Measurements from ENCODE around the gene HS6ST3. TPM values are rescaled to one million over a fixed set of nuclear protein-coding genes. Genes with fewer than 3 reads are reported as not detected.

Gene HS6ST3
- total RNA-seq, 2 donors from 2014 or later: 0.02 to 0.13 TPM

DNA sequence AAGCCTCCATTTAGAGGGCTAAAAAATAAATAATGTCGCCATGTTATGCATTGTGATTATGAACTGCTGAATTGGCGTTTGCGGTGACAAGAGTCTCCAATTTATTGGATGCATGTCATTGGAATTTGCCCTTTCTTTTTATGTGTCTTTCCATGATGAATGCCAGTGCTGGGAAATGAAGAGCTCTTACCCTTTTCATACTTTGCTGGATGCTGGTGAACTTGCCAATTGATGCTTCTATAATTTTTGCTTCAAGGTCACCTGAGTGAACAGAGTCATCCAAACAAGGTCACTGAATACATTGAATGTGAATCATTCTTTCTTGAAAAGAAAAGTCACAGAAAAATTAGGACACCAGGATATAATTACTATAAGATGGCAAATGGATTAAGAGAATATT is 556.2 kb downstream of the HS6ST3 start:
- TF ChIP-seq, protein P1, sequence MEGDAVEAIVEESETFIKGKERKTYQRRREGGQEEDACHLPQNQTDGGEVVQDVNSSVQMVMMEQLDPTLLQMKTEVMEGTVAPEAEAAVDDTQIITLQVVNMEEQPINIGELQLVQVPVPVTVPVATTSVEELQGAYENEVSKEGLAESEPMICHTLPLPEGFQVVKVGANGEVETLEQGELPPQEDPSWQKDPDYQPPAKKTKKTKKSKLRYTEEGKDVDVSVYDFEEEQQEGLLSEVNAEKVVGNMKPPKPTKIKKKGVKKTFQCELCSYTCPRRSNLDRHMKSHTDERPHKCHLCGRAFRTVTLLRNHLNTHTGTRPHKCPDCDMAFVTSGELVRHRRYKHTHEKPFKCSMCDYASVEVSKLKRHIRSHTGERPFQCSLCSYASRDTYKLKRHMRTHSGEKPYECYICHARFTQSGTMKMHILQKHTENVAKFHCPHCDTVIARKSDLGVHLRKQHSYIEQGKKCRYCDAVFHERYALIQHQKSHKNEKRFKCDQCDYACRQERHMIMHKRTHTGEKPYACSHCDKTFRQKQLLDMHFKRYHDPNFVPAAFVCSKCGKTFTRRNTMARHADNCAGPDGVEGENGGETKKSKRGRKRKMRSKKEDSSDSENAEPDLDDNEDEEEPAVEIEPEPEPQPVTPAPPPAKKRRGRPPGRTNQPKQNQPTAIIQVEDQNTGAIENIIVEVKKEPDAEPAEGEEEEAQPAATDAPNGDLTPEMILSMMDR (IDR thresholded peaks at IDR 0.05): no peak
- no peak overlapping the region for H3K9ac ChIP-seq (ENCODE audit: low read depth in 2 of 2, low read length in 2 of 2)
- no peaks in the 10 kb centered on the region for H3K4me1 ChIP-seq
- H3K27me3 ChIP-seq: no peaks in the 10 kb centered on the region
- no peak overlapping the region for H3K4me3 ChIP-seq
- intact Hi-C loops (cut with DNase I): no loop called here
- no peaks in the 10 kb centered on the region for H3K36me3 ChIP-seq
- H3K9me3 ChIP-seq: no peaks in the 10 kb centered on the region
- no peak for DNase-seq
- H3K27ac ChIP-seq: no peak overlapping the region

DNA sequence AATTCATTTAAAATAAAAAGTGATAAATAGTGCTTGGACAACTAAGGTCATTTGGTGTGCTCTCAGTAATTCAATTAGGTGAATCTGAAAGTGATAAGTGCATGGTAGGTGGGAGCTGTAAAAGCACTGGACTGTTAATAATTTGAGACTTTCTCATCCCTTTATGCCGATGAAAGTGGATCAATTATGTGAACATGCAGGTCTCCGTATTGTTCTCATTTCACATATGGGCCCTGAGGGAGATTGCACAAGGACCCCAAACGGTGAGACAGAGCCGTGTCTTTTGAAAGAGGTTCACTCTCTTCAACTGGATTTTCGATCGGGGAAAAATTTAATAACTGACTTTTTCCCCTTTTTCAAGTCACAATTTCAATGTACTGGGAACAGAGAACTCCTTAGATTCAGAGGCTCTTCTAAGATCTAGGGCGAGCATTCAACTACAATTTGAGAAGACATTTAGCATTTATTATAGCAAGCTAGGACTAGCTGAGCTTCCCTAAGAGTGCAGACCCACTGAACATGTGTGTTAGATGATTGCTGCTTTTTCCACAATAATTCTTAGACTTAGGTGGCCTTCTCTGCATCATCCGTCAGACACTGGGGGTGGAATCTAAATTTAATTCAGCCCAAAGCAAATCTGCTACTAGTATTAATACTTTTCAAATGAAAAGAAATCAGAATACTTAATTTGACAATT is 556.8 kb downstream of the HS6ST3 start:
- intact Hi-C loops (cut with DNase I): no loop called here
- DNase-seq: no peak
- no peaks in the 10 kb centered on the region for H3K4me1 ChIP-seq
- H3K4me3 ChIP-seq: no peak overlapping the region
- H3K27ac ChIP-seq: no peak overlapping the region
- no peaks in the 10 kb centered on the region for H3K27me3 ChIP-seq
- TF ChIP-seq, protein P1 (IDR thresholded peaks at IDR 0.05): no peak
- no peaks in the 10 kb centered on the region for H3K36me3 ChIP-seq
- no peaks in the 10 kb centered on the region for H3K9me3 ChIP-seq
- no peak overlapping the region for H3K9ac ChIP-seq (ENCODE audit: low read depth in 2 of 2, low read length in 2 of 2)

DNA sequence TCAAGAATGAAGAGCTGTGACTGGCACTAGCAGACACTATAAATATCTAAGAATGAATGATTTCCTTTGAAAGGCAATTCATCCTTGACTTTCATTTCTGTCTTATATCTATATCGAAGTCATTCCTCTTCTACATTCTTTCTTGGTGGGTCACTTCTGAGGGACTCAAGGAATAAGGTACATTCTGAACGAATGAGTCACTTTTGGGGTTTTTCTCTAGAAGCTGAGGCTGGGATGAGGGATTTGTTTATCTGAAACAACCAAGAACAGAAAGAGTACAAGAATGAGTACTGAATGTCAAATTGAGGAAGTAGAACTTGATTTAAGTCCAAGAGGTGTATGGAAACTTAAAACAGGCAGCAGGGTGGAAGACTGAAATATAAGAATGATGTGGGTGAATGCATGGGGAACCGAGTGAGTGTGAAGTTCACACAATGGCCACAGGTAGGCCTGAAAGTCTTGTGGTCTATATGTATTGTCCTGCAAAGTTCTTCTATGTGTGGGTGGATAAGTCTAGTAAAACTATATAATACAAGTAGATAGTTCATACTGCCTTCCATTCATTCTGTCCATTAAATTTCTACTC is 560.5 kb downstream of the HS6ST3 start:
- no peaks in the 10 kb centered on the region for H3K9me3 ChIP-seq
- intact Hi-C loops (cut with DNase I): no loop called here
- no peak overlapping the region for H3K27ac ChIP-seq
- no peak for DNase-seq
- no peak overlapping the region for H3K9ac ChIP-seq (ENCODE audit: low read depth in 2 of 2, low read length in 2 of 2)
- no peaks in the 10 kb centered on the region for H3K27me3 ChIP-seq
- no peaks in the 10 kb centered on the region for H3K36me3 ChIP-seq
- no peak overlapping the region for H3K4me3 ChIP-seq
- no peaks in the 10 kb centered on the region for H3K4me1 ChIP-seq
- TF ChIP-seq, protein P1 (IDR thresholded peaks at IDR 0.05): no peak

DNA sequence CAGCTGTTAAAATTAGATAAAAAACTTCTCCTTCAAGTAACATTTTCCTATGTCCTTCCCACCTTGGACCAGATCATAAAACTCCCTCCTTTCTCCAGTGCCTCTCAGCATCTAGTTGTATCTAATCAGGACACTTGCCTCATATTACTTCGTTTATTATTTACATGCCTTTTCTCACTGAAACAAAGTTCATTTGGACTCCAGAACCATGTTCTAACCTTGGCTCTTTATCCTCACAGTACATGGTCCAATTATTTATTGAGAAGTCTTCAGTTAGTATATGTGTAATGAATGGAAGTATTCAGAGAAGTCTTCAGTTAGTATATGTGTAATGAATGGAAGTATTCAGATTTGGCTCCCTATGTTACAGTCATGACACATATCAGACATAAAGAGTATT is 561.7 kb downstream of the HS6ST3 start:
- Histone ChIP-seq H3K4me3 (no peak overlapping the region), H3K9ac (ENCODE audit: low read depth in 2 of 2, low read length in 2 of 2) (no peak overlapping the region), H3K4me1 (no peaks in the 10 kb centered on the region), H3K27ac (no peak overlapping the region), H3K27me3 (no peaks in the 10 kb centered on the region), H3K9me3 (no peaks in the 10 kb centered on the region), H3K36me3 (no peaks in the 10 kb centered on the region)
- intact Hi-C loops (cut with DNase I): no loop called here
- DNase-seq: no peak
- TF ChIP-seq, protein P1 (IDR thresholded peaks at IDR 0.05): no peak

DNA sequence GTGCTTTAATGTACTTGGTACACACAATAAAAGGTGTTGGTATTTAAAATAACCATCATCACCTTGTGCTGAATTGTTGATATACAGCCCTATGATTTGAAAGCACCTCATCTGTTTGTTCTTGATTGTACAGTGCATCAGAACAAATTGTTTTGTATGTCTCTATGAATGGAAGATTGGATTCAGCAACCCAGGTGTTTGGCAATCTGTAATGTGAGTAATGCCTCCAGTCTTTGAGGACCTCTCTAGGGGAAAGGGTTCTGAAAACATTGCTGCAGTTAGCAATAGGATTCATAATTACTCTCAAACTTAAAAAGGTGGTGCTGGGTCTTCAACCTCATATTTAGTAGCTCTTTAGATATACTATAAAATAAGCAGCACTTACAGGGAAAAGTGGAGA is 562.6 kb downstream of the HS6ST3 start:
- H3K36me3 ChIP-seq: no peaks in the 10 kb centered on the region
- H3K27me3 ChIP-seq: no peaks in the 10 kb centered on the region
- no peaks in the 10 kb centered on the region for H3K9me3 ChIP-seq
- intact Hi-C loops (cut with DNase I): no loop called here
- no peak for DNase-seq
- H3K27ac ChIP-seq: no peak overlapping the region
- TF ChIP-seq, protein P1 (IDR thresholded peaks at IDR 0.05): no peak
- H3K9ac ChIP-seq (ENCODE audit: low read depth in 2 of 2, low read length in 2 of 2): no peak overlapping the region
- no peak overlapping the region for H3K4me3 ChIP-seq
- H3K4me1 ChIP-seq: no peaks in the 10 kb centered on the region

All from colonic mucosa (tissue), 4 donors.